Stimulated activated CD4-positive, alpha-beta T cell treated with anti-CD3 and anti-CD28 coated beads, Interleukin-1b, Interleukin-23, amount 100 ng/mL, for 1 hour (primary cell): ENCODE data around the gene OIT3.
"Not testable (repeated sequence)": the region's sequence is repeated elsewhere in the genome, so short reads cannot be mapped to it uniquely, and the experiment has no call there.

ENCODE experiments used
- DNase-seq, 2 donors: peaks; one replicate each; pipeline ENCODE4 v3.0.0-alpha.2; 2020; ENCODE audit warnings: low read depth in 2 of 2

Gene OIT3

DNA sequence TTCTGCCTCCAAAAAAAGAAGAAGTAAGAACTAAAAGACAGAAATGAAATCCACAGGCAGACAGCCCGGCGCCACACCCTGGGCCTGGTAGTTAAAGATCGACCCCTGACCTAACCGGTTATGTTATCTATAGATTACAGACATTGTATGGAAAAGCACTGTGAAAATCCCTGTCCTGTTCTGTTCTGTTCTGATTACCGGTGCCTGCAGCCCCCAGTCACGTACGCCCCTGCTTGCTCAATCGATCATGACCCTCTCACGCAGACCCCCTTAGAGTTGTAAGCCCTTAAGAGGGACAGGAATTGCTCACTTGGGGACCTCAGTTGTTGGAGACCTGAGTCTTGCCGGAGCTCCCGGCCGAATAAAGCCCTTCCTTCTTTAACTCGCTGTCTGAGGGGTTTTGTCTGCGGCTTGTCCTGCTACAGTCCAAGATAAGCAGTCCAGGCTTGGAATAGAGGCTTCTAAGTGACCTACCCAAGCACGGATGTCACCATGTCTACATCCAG, 10.5 kb downstream of the OIT3 start:
- not testable (repeated sequence) for DNase-seq

DNA sequence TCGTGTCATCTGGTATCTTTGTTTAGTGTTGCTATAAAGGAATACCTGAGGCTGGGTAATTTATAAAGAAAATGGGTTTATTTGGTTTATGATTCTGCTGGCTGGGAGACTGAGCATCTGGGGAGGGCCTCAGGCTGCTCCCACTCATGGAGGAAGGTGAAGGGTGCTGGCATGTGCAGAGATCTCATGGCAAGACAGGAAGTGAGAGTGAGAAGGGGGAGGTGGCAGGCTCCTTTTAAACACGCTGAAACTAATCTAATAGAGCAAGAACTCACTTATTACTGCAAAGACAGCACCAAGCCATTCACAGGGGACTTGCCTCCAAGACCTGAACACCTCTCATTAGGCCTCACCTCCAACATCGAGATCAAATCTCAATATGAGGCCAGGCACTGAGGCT, 11.3 kb downstream of the OIT3 start:
- DNase-seq, result no peak

DNA sequence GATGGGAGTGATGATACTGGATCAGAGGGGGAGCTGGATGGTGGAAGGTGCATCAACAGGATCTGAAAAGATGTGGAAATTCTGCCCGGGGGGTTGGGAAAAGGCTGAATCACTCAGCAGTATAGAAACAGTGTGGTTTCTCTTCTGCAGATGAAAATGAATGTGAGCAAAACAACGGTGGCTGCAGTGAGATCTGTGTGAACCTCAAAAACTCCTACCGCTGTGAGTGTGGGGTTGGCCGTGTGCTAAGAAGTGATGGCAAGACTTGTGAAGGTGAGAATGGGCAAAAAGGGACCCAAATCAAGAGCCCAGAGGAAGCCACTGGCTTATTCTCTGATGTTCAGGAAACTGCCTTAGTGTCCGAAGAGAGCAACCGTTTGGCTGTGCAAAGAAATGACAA, 12.9 kb downstream of the OIT3 start:
- no peak for DNase-seq

DNA sequence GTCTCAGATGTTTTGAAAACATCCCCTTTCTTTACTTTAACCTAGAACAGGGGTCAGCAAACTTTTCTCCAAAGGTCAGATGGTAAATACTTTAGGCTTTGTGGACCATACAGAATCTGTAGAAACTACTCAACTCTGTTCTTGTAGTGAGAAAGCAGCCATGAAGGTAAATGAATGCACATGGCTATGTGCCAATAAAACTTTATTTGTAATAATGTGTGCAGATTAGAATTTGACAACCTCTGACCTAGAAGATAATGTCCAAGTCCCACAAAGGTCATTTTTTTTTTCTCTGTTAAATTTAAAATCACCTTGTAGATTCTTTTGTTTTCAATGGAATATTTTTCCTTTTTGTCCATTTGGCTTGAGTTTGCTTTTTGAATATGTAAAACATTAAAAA, 17.2 kb downstream of the OIT3 start:
- DNase-seq, result no peak

DNA sequence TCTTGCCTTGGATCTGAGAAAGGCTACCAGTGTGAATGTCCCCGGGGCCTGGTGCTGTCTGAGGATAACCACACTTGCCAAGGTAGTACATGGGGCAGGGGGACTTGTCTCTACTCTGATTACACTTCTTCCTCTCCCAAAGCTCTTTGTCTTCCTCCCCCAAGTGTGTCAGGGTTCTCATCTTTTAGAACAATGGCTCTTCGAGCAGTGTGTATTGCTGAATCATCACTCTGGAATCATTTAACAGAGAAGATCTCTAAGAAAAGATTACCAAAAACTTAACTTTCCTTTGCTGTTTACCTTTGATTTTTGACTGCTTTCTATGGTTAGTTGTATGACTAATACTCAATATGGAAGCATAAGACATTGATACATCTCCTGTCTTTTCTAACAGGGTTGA, 18.2 kb downstream of the OIT3 start:
- no peak for DNase-seq

DNA sequence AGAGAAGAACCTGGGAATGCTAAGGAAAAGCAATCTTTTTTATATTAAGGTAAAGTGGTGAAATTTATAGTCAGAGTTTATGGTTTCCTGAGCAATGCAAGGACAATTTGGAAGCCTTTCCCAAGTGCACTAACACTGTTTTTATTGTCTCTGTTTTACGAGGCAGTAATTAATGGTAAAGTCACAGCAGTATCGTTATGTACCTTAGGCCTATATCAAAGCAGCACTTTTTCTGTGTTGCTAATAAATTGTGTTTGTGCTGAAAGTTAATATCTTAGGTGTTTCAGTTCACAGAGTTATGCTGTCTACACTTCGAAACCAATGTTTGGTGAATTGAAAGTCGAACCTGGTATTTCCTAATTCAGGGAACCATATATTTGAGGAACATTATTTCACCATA, 19.2 kb downstream of the OIT3 start:
- no peak for DNase-seq

DNA sequence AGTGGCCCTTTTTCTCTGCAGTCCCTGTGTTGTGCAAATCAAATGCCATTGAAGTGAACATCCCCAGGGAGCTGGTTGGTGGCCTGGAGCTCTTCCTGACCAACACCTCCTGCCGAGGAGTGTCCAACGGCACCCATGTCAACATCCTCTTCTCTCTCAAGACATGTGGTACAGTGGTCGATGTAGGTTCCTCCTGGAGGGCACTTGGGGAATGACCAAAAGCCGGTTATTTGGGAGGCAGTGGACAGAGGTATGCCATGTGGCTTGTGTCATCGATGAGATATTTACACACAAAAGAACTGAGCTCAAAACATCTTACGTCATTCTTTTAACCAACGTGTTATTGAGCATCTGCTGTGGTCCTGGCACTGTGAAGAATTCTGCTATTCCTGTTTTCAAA, 19.7 kb downstream of the OIT3 start:
- no peak for DNase-seq

DNA sequence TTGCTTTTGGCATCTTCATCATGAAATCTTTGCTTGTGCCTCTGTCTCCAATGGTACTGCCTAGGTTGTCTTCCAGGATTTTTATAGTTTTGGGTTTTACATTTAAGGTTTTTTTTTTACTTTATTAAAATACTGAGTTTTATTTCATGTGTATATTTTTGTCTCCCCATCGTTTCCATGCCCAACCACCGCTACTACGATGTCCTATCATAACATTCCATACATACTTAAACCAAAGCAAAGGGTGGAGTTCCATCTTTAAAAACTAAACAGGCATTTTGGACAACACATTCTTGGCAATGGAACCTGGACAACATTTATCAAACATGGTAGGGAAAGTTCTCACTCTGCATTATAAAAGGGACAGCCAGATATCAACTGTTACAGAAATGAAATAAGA, 23.7 kb downstream of the OIT3 start:
- not testable (repeated sequence) for DNase-seq

DNA sequence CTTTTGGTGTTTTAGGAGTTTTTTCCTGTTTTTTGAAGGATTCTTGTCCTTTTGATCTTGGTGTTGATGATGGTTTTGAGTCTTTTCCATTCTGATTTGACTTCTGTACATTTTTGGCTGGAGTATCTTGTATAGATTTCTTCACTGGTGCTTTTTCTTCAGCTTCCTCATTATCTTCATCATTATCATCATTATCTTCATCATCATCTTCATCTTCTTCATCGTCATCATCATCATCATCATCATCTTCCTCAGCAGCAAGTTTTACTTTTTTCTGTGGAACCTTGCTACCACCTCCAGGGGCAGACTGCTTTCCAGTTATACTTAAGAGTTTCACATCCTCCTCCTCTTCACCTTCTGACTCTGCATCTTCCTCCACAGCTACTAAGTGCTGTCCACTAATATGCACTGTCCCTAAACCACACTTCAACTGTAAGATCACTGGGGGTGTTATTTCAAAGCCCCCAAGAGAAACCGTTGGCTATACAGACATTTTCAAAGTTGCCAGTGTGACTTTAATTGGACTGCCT, 24.3 kb downstream of the OIT3 start:
- DNase-seq, result not testable (repeated sequence)

DNA sequence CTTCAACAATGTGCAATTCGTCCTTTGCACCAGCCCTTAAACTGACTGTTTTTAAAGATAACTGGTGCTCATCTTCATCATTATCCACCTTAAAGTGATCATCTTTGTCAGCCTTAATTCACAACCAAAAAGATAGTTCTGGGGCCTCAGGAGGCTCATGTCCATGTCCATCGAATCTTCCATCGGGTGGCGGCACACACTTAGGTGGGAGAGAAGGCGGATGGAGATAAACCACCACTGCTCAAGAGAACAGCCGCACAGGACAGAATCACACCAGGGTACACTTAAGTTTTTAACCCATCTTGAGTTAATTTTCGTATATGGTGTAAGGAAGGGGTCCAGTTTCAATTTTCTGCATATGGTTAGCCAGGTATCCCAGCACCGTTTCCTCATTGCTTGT, 24.8 kb downstream of the OIT3 start:
- no peak for DNase-seq

DNA sequence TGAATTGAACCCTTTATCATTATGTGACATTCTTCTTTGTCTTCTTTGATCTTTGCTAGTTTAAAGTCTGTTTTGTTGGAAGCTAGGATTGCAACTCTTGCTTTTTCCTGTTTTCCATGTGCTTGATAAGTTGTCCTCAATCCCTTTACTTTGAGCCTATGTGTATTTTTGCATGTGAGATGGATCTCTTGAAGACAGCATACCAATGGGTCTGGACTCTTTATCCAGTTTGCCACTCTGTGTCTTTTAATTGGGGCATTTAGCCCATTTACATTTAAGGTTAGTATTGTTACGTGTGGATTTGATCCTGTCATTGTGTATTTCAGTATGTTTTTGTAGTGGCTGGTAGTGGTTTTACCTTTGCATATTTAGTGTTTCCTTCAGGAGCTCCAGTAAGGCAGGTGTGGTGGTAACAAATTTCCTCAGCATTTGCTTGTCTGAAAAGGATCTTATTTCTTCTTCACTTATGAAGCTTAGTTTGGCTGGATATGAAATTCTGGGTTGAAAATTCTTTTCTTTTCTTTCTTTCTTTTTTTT, 27.7 kb downstream of the OIT3 start:
- not testable (repeated sequence) for DNase-seq

DNA sequence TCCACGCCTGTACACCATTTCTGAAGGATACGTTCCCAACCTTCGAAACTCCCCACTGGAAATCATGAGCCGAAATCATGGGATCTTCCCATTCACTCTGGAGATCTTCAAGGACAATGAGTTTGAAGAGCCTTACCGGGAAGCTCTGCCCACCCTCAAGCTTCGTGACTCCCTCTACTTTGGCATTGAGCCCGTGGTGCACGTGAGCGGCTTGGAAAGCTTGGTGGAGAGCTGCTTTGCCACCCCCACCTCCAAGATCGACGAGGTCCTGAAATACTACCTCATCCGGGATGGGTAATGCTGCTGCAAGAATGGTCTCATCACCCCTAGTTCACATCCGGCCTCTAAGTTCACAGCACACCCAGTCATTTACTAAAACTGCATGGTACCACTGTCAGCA, 30.8 kb downstream of the OIT3 start:
- no peak for DNase-seq

DNA sequence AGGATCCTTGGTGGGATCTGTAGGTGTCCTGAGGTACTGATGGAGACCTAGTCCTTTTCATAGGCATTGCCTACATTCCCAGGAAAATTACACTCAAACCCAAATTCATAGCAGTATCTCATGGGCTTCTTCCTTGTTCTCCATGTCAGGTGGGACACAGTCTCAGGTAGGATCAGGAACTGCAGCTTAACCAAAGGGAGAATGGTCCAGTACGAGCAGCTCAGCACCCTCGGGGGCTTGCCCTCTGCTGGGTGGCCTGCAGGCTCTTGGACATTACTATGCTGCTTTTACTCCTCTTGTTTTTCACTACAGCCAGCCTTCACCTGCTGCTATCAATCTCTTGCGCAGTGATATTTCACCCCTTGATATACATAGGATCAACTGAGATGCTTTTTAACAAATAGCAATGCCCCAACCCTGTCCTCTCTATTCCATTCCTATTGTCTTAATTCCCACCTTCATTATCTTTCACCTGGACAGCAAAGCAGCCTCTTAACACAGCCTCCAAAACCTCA, 32.5 kb downstream of the OIT3 start:
- DNase-seq, result no peak

DNA sequence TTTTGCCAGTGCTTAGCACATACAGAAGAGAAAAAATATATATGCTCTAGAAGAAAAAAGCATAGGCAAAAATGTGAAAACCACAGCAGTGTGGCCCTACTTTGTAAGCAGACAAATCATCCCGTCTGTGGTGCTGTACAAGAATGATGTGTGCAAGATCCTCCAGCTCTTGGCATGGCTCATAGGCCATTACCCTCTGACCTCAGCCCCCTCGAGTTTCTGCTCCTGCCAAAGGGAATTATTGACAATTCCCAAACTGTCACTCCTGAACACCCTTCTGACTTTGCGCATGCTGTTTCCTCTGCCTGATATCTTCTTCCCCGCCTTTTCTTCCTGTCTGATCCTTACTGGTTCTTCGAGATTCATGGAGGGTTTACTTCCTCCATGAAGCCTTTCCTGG, 33.9 kb downstream of the OIT3 start:
- no peak for DNase-seq

DNA sequence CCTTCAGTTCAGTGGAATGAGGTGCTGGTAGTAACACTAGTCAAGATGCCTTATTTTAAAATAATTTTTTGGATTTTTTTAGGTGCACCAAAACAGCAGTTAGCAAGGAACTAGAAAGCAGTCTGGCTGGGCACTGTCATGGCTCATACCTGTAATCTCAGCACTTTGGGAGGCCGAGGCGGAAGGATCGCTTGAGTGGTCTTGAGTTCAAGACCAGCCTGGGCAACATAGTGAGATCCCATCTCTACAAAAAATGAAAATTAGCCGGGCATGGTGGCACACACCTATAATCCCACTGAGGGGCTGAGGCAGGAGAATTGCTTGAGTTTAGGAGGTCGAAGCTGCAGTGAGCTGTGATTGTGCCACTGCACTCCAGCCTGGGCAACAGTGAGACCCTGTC, 35.3 kb downstream of the OIT3 start:
- DNase-seq, result no peak

DNA sequence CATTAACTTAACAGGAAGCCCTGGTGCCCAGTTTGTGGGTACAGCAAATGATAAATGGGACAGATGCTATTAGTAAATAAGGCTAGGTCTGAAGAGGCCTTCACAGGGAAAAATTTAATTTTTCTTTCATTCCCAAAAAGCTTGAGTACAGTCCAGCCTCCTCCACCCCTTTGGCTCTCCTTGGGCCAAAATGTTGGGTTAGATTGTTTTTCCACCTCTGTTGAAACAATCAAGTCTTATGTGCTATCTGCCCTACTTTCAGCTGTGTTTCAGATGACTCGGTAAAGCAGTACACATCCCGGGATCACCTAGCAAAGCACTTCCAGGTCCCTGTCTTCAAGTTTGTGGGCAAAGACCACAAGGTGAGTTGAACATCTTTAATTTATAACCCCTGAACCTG, 36.7 kb downstream of the OIT3 start:
- no peak for DNase-seq

DNA sequence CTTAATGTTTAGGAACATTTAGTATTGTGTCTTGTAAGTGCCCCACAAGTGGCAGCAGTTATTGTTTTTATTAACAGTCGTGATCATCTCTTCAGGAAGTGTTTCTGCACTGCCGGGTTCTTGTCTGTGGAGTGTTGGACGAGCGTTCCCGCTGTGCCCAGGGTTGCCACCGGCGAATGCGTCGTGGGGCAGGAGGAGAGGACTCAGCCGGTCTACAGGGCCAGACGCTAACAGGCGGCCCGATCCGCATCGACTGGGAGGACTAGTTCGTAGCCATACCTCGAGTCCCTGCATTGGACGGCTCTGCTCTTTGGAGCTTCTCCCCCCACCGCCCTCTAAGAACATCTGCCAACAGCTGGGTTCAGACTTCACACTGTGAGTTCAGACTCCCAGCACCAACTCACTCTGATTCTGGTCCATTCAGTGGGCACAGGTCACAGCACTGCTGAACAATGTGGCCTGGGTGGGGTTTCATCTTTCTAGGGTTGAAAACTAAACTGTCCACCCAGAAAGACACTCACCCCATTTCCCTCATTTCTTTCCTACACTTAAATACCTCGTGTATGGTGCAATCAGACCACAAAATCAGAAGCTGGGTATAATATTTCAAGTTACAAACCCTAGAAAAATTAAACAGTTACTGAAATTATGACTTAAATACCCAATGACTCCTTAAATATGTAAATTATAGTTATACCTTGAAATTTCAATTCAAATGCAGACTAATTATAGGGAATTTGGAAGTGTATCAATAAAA, 38.9 kb downstream of the OIT3 start:
- no peak for DNase-seq

DNA sequence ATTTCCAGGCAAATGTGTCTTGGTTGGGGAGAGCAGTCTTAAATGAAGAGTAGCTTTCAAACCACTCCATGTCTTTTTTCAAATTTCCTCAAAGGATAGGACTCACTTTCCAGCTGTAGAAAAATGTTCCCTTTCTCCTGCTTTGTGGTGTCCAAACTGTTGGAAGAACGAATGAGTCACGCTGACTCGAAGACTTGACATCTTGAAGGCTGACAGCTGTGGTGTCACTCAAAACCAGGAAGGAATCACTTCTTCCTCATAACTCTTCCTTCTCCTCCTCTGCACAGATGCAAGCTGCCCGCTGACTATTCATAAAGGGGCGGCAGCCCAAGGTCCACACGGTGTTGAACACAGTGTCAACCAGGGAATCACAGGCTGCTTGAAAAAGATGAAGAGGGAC, 41.8 kb downstream of the OIT3 start:
- no peak for DNase-seq

DNA sequence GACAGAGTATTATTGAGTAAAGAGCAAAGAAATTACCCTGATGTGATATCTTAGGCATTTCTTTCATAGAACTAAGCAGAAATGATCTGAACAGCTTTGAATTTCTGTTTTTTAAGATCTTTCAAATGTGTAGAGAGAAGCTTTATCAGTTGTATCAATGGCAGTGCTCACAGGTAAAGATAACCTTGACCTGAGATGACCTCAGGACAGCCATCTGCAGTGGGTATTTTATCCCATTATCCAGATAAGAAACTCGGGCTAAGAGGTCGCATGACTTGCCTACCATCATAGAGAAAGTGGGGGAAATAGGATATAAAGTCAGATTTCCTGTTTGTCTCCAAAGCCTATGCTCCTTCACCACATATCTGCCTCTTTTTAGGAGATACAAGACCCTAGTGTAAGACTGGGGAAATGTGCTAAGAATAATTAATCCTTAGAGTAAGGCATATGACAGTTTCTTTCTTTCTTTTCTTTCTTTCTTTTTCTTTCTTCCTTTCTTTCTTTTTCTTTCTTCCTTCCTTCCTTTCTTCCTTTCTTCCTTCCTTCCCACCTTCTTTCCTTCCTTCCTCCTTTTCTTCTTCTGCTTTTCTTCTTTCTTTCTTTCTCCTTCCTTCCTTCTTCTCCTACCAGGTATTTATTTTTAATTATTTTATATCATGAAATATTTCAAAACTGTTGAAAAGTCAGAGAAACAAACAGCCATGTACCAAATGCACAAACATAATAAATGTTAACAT, 50.1 kb downstream of the OIT3 start:
- DNase-seq, result no peak

DNA sequence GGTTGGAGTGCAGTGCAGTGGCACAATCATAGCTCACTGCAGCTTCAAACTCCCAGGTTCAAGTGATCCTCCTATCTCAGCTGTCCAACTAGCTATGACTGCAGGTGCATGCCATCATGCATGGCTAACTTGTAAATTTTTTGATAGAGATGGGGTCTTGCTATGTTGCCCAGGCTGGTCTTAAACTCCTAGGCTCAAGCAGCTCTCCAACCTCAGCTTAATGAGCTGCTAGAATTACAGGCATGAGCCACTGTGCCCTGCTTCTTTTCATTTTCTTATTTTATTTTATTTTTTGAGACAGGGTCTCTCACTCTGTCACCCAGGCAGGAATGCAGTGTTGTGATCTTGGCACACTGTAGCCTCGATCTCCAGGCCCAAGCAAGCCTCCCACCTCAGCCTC, 53.4 kb downstream of the OIT3 start:
- no peak for DNase-seq

DNA sequence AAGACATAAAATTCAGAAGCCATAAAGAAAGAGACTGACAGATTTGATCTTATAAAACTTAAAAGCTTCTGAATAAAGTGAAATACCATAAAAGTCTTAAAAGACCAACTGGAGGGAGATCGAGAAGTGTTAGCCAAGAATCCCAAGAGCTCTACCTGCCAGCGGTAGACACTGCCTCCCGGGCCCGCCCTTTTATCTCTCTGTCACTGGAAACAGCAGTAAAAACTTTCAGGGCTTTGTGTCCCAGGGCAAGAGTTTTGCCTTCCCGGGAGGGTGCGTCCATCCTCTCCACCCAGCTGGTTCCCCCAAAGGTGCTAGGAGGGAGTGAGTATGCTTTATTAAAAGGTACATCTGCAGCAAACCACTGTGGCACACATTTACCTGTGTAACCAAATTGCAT, 55.2 kb downstream of the OIT3 start:
- no peak for DNase-seq

DNA sequence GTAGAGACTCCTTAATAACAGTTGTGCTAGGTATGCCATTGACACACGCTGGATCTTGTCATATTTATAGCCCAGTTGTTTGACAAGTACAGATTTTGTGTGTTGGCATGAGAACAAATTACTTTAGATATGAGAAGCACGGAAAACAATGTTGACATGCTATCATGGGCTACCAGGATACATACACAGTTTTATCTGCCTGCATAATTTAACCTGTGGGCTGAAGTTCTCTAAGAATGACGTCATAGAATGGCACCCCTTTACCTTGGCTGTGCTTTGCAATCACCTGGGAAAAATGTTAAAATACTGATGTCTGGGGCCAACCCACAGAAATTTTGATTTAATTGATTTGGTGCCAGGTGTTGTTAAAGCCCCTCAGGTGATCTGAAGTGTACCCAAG, 58.2 kb downstream of the OIT3 start:
- no peak for DNase-seq

DNA sequence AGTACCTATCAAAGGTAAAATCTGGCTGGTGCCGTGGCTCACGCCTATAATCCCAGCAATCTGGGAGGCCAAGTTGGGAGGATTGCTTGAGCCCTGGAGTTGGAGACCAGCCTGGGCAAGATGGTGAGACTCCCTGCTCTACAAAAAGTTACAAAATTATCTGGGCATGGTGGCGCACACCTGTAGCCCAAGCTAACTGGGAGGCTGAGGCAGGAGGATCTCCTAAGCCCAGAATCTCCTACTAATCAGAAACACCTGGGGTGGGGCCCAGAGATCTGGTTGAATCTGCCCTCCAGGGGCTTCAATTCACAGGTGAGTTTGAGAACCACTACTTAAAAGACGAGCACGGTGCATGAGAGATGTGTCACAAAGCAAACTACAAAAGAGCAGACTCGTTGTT, 58.6 kb downstream of the OIT3 start:
- DNase-seq, result no peak
